ENCODE measurements around the gene DCLRE1C. TPM values are rescaled to one million over a fixed set of nuclear protein-coding genes. Genes with fewer than 3 reads are reported as not detected.

The DCLRE1C gene
- total and polyA plus RNA-seq, 9 of the 15 experiments (the other 6 are each of a cell fraction or from before 2014, with no cell fraction given) = 8.8 to 22.2 (median 13.9) TPM

- peak in 2 of 3 experiments; percentile 27 to 92; a peak in 2 of 6 replicates for TF ChIP-seq ZBTB11 (CRISPR knock-in tag; IDR thresholded peaks at IDR 0.05)
- no peak for TF ChIP-seq ZNF12 (CRISPR knock-in tag; IDR thresholded peaks at IDR 0.05)
- peak; percentile 91 for TF ChIP-seq HDAC2 (IDR thresholded peaks at IDR 0.05)
- TF ChIP-seq ZNF140 (CRISPR knock-in tag; IDR thresholded peaks at IDR 0.05) = no peak
- TF ChIP-seq SIN3B (IDR thresholded peaks at IDR 0.05; ENCODE audit: low read depth) = 0 out of 2 replicates have a peak, but pooled peaks have one; percentile 68
- TF ChIP-seq SRSF1 (IDR thresholded peaks at IDR 0.05; ENCODE audit: low read depth, low read length) = no peak
- TF ChIP-seq L3MBTL2 (IDR thresholded peaks at IDR 0.05) = peak; percentile 98
- no peak for TF ChIP-seq SMARCC2 (IDR thresholded peaks at IDR 0.05; ENCODE audit: low read depth)
- TF ChIP-seq HOXB6 (CRISPR knock-in tag; IDR thresholded peaks at IDR 0.05; ENCODE audit: borderline replicate concordance) = no peak
- no peak for TF ChIP-seq NFE2 (IDR thresholded peaks at IDR 0.05; ENCODE audit: low read depth)
- TF ChIP-seq CGGBP1 (CRISPR knock-in tag; IDR thresholded peaks at IDR 0.05) = no peak
- TF ChIP-seq BCL6 (CRISPR knock-in tag; IDR thresholded peaks at IDR 0.05) = no peak
- peak; percentile 97 for TF ChIP-seq POLR2A (conservative IDR thresholded peaks at IDR 0.05)
- TF ChIP-seq MTA2 (IDR thresholded peaks at IDR 0.05; ENCODE audit: low read depth) = no peak
- TF ChIP-seq RBM39 (optimal IDR thresholded peaks at IDR 0.05; ENCODE audit: low read depth, low read length) = no peak
- TF ChIP-seq SP1 (CRISPR knock-in tag; IDR thresholded peaks at IDR 0.05) = peak; percentile 84
- TF ChIP-seq EP400 (IDR thresholded peaks at IDR 0.05) = peak; percentile 98
- no peak for TF ChIP-seq MEIS2 (IDR thresholded peaks at IDR 0.05; ENCODE audit: partially characterized antibody)
- TF ChIP-seq ZBED1 (IDR thresholded peaks at IDR 0.05) = no peak
- TF ChIP-seq ZNF609 (CRISPR knock-in tag; IDR thresholded peaks at IDR 0.05; ENCODE audit: borderline replicate concordance) = no peak
- no peak for TF ChIP-seq NELFE (IDR thresholded peaks at IDR 0.05; ENCODE audit: insufficient read depth, insufficient read length)
- no peak for TF ChIP-seq ZNF76 (CRISPR knock-in tag; IDR thresholded peaks at IDR 0.05; ENCODE audit: borderline replicate concordance)
Observed at GRCh38 chr10:14954001-14954770, at the start of gene DCLRE1C (continued).
